Muscle layer of colon (tissue), 2 donors: ENCODE data around the gene CENPA.

Experiments used
- H3K27ac ChIP-seq: one replicate; pipeline ENCODE4 v1.7.0; 2013; ENCODE audit warnings: low read depth, mild to moderate bottlenecking, low read length, moderate library complexity
- H3K27me3 ChIP-seq, 2 donors: one replicate each; pipeline ENCODE4 v1.7.0; 2013; ENCODE audit warnings: low read length in 2 of 2, mild to moderate bottlenecking in 2 of 2; ENCODE audit not compliant: insufficient read depth in 2 of 2, control insufficient read depth in 1 of 2
- H3K36me3 ChIP-seq: one replicate; pipeline ENCODE4 v1.7.0; 2013; ENCODE audit warnings: mild to moderate bottlenecking, low read length; ENCODE audit not compliant: insufficient read depth
- H3K4me1 ChIP-seq: one replicate; pipeline ENCODE4 v1.7.0; 2013; ENCODE audit warnings: mild to moderate bottlenecking, low read length; ENCODE audit not compliant: insufficient read depth
- H3K4me3 ChIP-seq, 2 donors: one replicate each; pipeline ENCODE4 v1.7.0; 2013; ENCODE audit warnings: low read length in 2 of 2, low read depth in 1 of 2, mild to moderate bottlenecking in 1 of 2, moderate library complexity in 1 of 2
- H3K9ac ChIP-seq: one replicate; pipeline ENCODE4 v1.7.0; 2013; ENCODE audit warnings: low read length
- H3K9me3 ChIP-seq: one replicate; pipeline ENCODE4 v1.7.0; 2013; ENCODE audit warnings: mild to moderate bottlenecking, low read length
- donor health status: abdominal sarcoma.
- donor health status: Adenocarcinoma of cecum.

The CENPA gene

GRCh38 chr2:26820932-26821331, 35.1 kb downstream of the CENPA start:
- H3K9ac ChIP-seq: no peak overlapping the region
- H3K4me1 ChIP-seq: no peaks in the 10 kb centered on the region
- H3K36me3 ChIP-seq: no peaks in the 10 kb centered on the region
- H3K27me3 ChIP-seq: peaks cover 0 to 5% of the 10 kb centered on the region in 2 donors
- H3K27ac ChIP-seq: no peak overlapping the region
- no peaks in the 10 kb centered on the region for H3K9me3 ChIP-seq
- H3K4me3 ChIP-seq: no peak overlapping the region

GRCh38 chr2:26822877-26823276, 37.0 kb downstream of the CENPA start:
- H3K4me1 ChIP-seq: no peaks in the 10 kb centered on the region
- no peaks in the 10 kb centered on the region for H3K36me3 ChIP-seq
- no peak overlapping the region for H3K4me3 ChIP-seq
- no peak overlapping the region for H3K9ac ChIP-seq
- H3K27me3 ChIP-seq: no peaks in the 10 kb centered on the region
- H3K9me3 ChIP-seq: no peaks in the 10 kb centered on the region
- H3K27ac ChIP-seq: no peak overlapping the region

- no peaks in the 10 kb centered on the region for H3K36me3 ChIP-seq
- no peak overlapping the region for H3K27ac ChIP-seq
- H3K4me1 ChIP-seq: no peaks in the 10 kb centered on the region
- H3K27me3 ChIP-seq: no peaks in the 10 kb centered on the region
- no peak overlapping the region for H3K9ac ChIP-seq
- H3K9me3 ChIP-seq: no peaks in the 10 kb centered on the region
- H3K4me3 ChIP-seq: no peak overlapping the region
Measured at GRCh38 chr2:26838121-26838906, 52.5 kb downstream of the CENPA start.

- H3K9me3 ChIP-seq: no peaks in the 10 kb centered on the region
- no peak overlapping the region for H3K27ac ChIP-seq
- H3K9ac ChIP-seq: no peak overlapping the region
- peaks cover 8 to 18% of the 10 kb centered on the region in 2 donors for H3K27me3 ChIP-seq
- H3K4me1 ChIP-seq: no peaks in the 10 kb centered on the region
- no peaks in the 10 kb centered on the region for H3K36me3 ChIP-seq
- no peak overlapping the region for H3K4me3 ChIP-seq
Measured at GRCh38 chr2:26840937-26841610, 55.2 kb downstream of the CENPA start.

GRCh38 chr2:26843041-26843440, 57.2 kb downstream of the CENPA start:
- Histone ChIP-seq H3K36me3 (no peaks in the 10 kb centered on the region), H3K9me3 (no peaks in the 10 kb centered on the region), H3K4me3 (no peak overlapping the region), H3K27me3 (peaks cover 24 to 36% of the 10 kb centered on the region in 2 donors), H3K27ac (no peak overlapping the region), H3K4me1 (peaks cover 14% of the 10 kb centered on the region), H3K9ac (no peak overlapping the region)
